DOHH2 (cell line): Measurements from ENCODE around the gene ACVR1B.

Source experiments
- CTCF ChIP-seq: fragments of 200-600 bp; sonication (generic); IDR thresholded peaks from one replicate; pipeline ENCODE4 v1.5.1; 2014; ENCODE audit warnings: antibody characterized with exemption, mild to moderate bottlenecking, low read depth, low read length; ENCODE audit not compliant: poor library complexity, severe bottlenecking
- EZH2phosphoT487 ChIP-seq: fragments of 200-600 bp; sonication (generic); IDR thresholded peaks from 2 replicates; pipeline ENCODE4 v1.6.1; 2017; ENCODE audit warnings: borderline replicate concordance, mild to moderate bottlenecking, antibody characterized with exemption, low read length, moderate library complexity, mixed read lengths

DNA sequence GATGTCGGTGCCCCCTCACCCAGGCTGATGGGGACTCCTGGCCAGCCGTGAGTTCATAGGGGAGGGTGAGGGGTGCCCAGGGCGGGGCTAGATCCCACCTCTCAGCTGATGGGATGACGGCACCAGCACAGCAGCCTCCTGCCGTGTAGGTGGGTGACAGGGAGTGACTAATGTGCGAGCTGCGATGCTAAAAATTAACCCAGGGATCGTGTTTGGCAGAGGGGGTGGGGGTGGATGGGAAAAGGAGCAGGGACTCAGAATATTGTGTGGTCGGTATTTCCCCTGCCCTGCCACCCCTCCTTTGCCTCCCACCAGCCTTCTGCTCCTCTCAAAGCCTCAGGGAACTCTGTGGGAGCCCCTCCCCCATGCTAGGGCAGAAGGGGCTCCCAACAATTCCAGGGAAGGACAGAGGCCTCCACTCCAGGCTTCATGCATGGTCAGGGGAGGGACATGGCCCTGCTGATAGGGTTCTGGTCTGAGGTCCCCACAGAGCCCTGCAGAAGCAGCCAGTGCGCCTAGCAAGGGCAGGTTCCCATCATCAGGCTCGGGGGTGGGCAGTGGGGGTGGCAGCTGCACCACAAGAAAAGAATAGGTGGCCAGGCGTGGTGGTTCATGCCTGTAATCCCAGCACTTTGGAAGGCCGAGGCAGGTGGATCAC, 67.7 kb downstream of the ACVR1B start:
- no peak for TF ChIP-seq CTCF
- no peak for TF ChIP-seq EZH2phosphoT487
